Panc1 (cell line): ENCODE measurements around the gene NXPH1.

Source experiments
- CTCF ChIP-seq: fragments of 450-650 bp; IDR thresholded peaks from 2 replicates; pipeline ENCODE4 v1.5.1; 2017; ENCODE audit warnings: mild to moderate bottlenecking
- POLR2AphosphoS5 ChIP-seq: IDR thresholded peaks from 2 replicates; pipeline ENCODE4 v1.6.1; 2012; ENCODE audit warnings: mild to moderate bottlenecking, low read depth, low read length, moderate library complexity
- SIN3A ChIP-seq: IDR thresholded peaks from 2 replicates; pipeline ENCODE4 v1.6.1; 2012; ENCODE audit warnings: low read depth, mild to moderate bottlenecking, low read length, moderate library complexity, borderline replicate concordance; ENCODE audit not compliant: insufficient read depth

DNA sequence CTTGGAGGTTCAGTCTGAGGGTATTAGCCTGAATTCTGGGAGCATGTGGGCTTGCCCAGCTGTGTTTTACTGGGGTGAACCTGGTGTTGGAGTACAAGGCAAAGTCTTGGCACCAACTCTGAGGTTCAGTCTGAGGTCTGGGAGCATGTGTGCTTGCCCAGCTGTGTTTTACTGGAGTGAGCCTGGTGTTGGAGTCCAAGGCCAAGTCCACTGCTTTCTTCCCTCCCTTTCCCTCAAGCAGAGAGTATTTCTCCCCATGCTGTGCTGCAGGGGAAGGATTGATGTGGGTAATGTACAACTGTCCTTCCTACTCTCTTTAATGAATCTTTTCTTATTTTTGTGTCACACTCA is 236.1 kb downstream of the NXPH1 start:
- TF ChIP-seq CTCF (no peak), POLR2AphosphoS5 (no peak), SIN3A (no peak)
